Stimulated activated naive B cell treated with anti-CD40 and anti-IgM and Interleukin-4, amounts not matched to agents 10 μg/mL and 1 μg/mL and 100 μg/mL, for 72 hours (primary cell): ENCODE data around the gene LCA5.
A peak's percentile ranks its signal among the peaks of the same experiment; 100 is the strongest.
"Not testable (repeated sequence)": the region's sequence is repeated elsewhere in the genome, so short reads cannot be mapped to it uniquely, and the experiment has no call there.

ENCODE experiments used
- ATAC-seq, 2 donors: fragments of 150-1000 bp; cut with Tn5 transposase; replicated peaks; 2 replicates each; pipeline ENCODE4 v1.10.0; 2021; ENCODE audit warnings: moderate library complexity in 1 of 2
- DNase-seq: peaks from one replicate; pipeline ENCODE4 v3.0.0; 2021
- H3K27ac Mint-ChIP-seq: one replicate; pipeline ENCODE4 v1.8.0; 2022; ENCODE audit warnings: mild to moderate bottlenecking, mixed read lengths
- H3K27me3 Mint-ChIP-seq, 2 donors: one replicate each; pipeline ENCODE4 v1.8.0; 2022; ENCODE audit warnings: mixed read lengths in 2 of 2
- H3K36me3 Mint-ChIP-seq, 2 donors: one replicate each; pipeline ENCODE4 v1.8.0; 2022; ENCODE audit warnings: mixed read lengths in 2 of 2, mild to moderate bottlenecking in 1 of 2
- H3K4me1 Mint-ChIP-seq, 2 donors: one replicate each; pipeline ENCODE4 v1.8.0; 2022; ENCODE audit warnings: mixed read lengths in 2 of 2, mild to moderate bottlenecking in 1 of 2
- H3K4me3 Mint-ChIP-seq, 2 donors: one replicate each; pipeline ENCODE4 v1.8.0; 2022; ENCODE audit warnings: mild to moderate bottlenecking in 2 of 2, mixed read lengths in 2 of 2, moderate library complexity in 1 of 2
- H3K9me3 Mint-ChIP-seq, 2 donors: one replicate each; pipeline ENCODE4 v1.8.0; 2022; ENCODE audit warnings: mixed read lengths in 2 of 2, mild to moderate bottlenecking in 1 of 2

LCA5 gene

GRCh38 chr6:79536954-79537747 is at the start of gene LCA5:
Gene LCA5, minus strand, starts transcription at chr6:79537430. Its CDS starts 18,536 bp downstream, at chr6:79518894.
- peaks cover 0 to 4% of the 10 kb centered on the region in 2 donors for H3K27me3 Mint-ChIP-seq
- H3K36me3 Mint-ChIP-seq: peaks cover 2 to 4% of the 10 kb centered on the region in 2 donors
- ATAC-seq (peak; percentile 99), DNase-seq (peak; percentile 88)
- H3K4me1 Mint-ChIP-seq: no peaks in the 10 kb centered on the region
- H3K4me3 Mint-ChIP-seq: no peak within 1 kb of the TSS
- no peaks in the 10 kb centered on the region for H3K9me3 Mint-ChIP-seq
- H3K27ac Mint-ChIP-seq: no peak within 1 kb of the TSS

GRCh38 chr6:79586548-79586947 is 49.3 kb upstream of the LCA5 start:
- no peak overlapping the region for H3K27ac Mint-ChIP-seq
- H3K9me3 Mint-ChIP-seq: peaks cover 0 to 6% of the 10 kb centered on the region in 2 donors
- H3K4me3 Mint-ChIP-seq: no peak overlapping the region
- H3K36me3 Mint-ChIP-seq: no peaks in the 10 kb centered on the region
- DNase-seq (no peak), ATAC-seq (no peak)
- H3K27me3 Mint-ChIP-seq: no peaks in the 10 kb centered on the region
- no peaks in the 10 kb centered on the region for H3K4me1 Mint-ChIP-seq

GRCh38 chr6:79584332-79584731 is 47.1 kb upstream of the LCA5 start:
- Mint-ChIP-seq H3K4me1 (no peaks in the 10 kb centered on the region), H3K4me3 (no peak overlapping the region), H3K36me3 (no peaks in the 10 kb centered on the region), H3K27me3 (no peaks in the 10 kb centered on the region), H3K27ac (no peak overlapping the region), H3K9me3 (peaks cover 6 to 14% of the 10 kb centered on the region in 2 donors)
- no peak for DNase-seq
- no peak for ATAC-seq

GRCh38 chr6:79577926-79578325 is 40.7 kb upstream of the LCA5 start:
- not testable (repeated sequence) for H3K4me3 Mint-ChIP-seq, DNase-seq, H3K36me3 Mint-ChIP-seq, H3K27ac Mint-ChIP-seq, ATAC-seq, H3K27me3 Mint-ChIP-seq, H3K4me1 Mint-ChIP-seq
- H3K9me3 Mint-ChIP-seq: peaks cover 11 to 15% of the 10 kb centered on the region in 2 donors

- H3K27ac Mint-ChIP-seq: no peak overlapping the region
- DNase-seq (no peak), ATAC-seq (no peak)
- H3K27me3 Mint-ChIP-seq: no peaks in the 10 kb centered on the region
- H3K4me3 Mint-ChIP-seq: no peak overlapping the region
- peaks cover 0 to 8% of the 10 kb centered on the region in 2 donors for H3K4me1 Mint-ChIP-seq
- peaks cover 4 to 5% of the 10 kb centered on the region in 2 donors for H3K9me3 Mint-ChIP-seq
- no peaks in the 10 kb centered on the region for H3K36me3 Mint-ChIP-seq
These were observed 37.5 kb upstream of the LCA5 start for GRCh38 chr6:79574630-79575225.

- Mint-ChIP-seq H3K36me3 (no peaks in the 10 kb centered on the region), H3K4me3 (no peak overlapping the region), H3K27me3 (no peaks in the 10 kb centered on the region), H3K9me3 (peaks cover 2 to 5% of the 10 kb centered on the region in 2 donors), H3K4me1 (peaks cover 0 to 8% of the 10 kb centered on the region in 2 donors), H3K27ac (no peak overlapping the region)
- DNase-seq (no peak), ATAC-seq (no peak)
These were observed 36.9 kb upstream of the LCA5 start for GRCh38 chr6:79574174-79574573.

GRCh38 chr6:79571030-79571367 is 33.8 kb upstream of the LCA5 start:
- Mint-ChIP-seq H3K4me1 (peaks cover 0 to 8% of the 10 kb centered on the region in 2 donors), H3K27ac (no peak overlapping the region), H3K27me3 (no peaks in the 10 kb centered on the region), H3K4me3 (no peak overlapping the region), H3K36me3 (no peaks in the 10 kb centered on the region), H3K9me3 (no peaks in the 10 kb centered on the region)
- ATAC-seq (peak in 1 of 2 donors; percentile 31), DNase-seq (no peak)

GRCh38 chr6:79570129-79571029 is 33.1 kb upstream of the LCA5 start:
- H3K4me1 Mint-ChIP-seq: peaks cover 0 to 8% of the 10 kb centered on the region in 2 donors
- ATAC-seq (peak; percentile 54 to 56), DNase-seq (no peak)
- peaks cover 0 to 5% of the 10 kb centered on the region in 2 donors for H3K27me3 Mint-ChIP-seq
- no peaks in the 10 kb centered on the region for H3K9me3 Mint-ChIP-seq
- no peaks in the 10 kb centered on the region for H3K36me3 Mint-ChIP-seq
- H3K4me3 Mint-ChIP-seq: no peak overlapping the region
- H3K27ac Mint-ChIP-seq: no peak overlapping the region

- Mint-ChIP-seq H3K4me1 (peaks cover 0 to 8% of the 10 kb centered on the region in 2 donors), H3K9me3 (no peaks in the 10 kb centered on the region), H3K36me3 (no peaks in the 10 kb centered on the region), H3K4me3 (no peak overlapping the region), H3K27ac (no peak overlapping the region), H3K27me3 (peaks cover 0 to 5% of the 10 kb centered on the region in 2 donors)
- DNase-seq (no peak), ATAC-seq (no peak)
These were observed 31.8 kb upstream of the LCA5 start for GRCh38 chr6:79568996-79569395.

- H3K27ac Mint-ChIP-seq: no peak overlapping the region
- peaks cover 0 to 5% of the 10 kb centered on the region in 2 donors for H3K27me3 Mint-ChIP-seq
- no peaks in the 10 kb centered on the region for H3K36me3 Mint-ChIP-seq
- no peaks in the 10 kb centered on the region for H3K9me3 Mint-ChIP-seq
- no peaks in the 10 kb centered on the region for H3K4me1 Mint-ChIP-seq
- H3K4me3 Mint-ChIP-seq: no peak overlapping the region
- DNase-seq: no peak
- no peak for ATAC-seq
These were observed 27.4 kb upstream of the LCA5 start for GRCh38 chr6:79564636-79565035.

GRCh38 chr6:79559706-79560105 is 22.5 kb upstream of the LCA5 start:
- H3K4me3 Mint-ChIP-seq: no peak overlapping the region
- H3K9me3 Mint-ChIP-seq: no peaks in the 10 kb centered on the region
- no peak for DNase-seq
- H3K27me3 Mint-ChIP-seq: no peaks in the 10 kb centered on the region
- no peak for ATAC-seq
- no peaks in the 10 kb centered on the region for H3K4me1 Mint-ChIP-seq
- no peaks in the 10 kb centered on the region for H3K36me3 Mint-ChIP-seq
- H3K27ac Mint-ChIP-seq: no peak overlapping the region

GRCh38 chr6:79557673-79558467 is 20.6 kb upstream of the LCA5 start:
- H3K9me3 Mint-ChIP-seq: no peaks in the 10 kb centered on the region
- DNase-seq (no peak), ATAC-seq (no peak)
- H3K27ac Mint-ChIP-seq: no peak overlapping the region
- no peaks in the 10 kb centered on the region for H3K27me3 Mint-ChIP-seq
- no peaks in the 10 kb centered on the region for H3K36me3 Mint-ChIP-seq
- H3K4me3 Mint-ChIP-seq: no peak overlapping the region
- no peaks in the 10 kb centered on the region for H3K4me1 Mint-ChIP-seq

- ATAC-seq (no peak), DNase-seq (no peak)
- H3K36me3 Mint-ChIP-seq: no peaks in the 10 kb centered on the region
- no peak overlapping the region for H3K27ac Mint-ChIP-seq
- no peaks in the 10 kb centered on the region for H3K9me3 Mint-ChIP-seq
- H3K27me3 Mint-ChIP-seq: no peaks in the 10 kb centered on the region
- no peaks in the 10 kb centered on the region for H3K4me1 Mint-ChIP-seq
- H3K4me3 Mint-ChIP-seq: no peak overlapping the region
These were observed 17.1 kb upstream of the LCA5 start for GRCh38 chr6:79554305-79554704.

GRCh38 chr6:79551401-79551800 is 14.2 kb upstream of the LCA5 start:
- no peak for ATAC-seq

More at GRCh38 chr6:79551401-79551800, 14.2 kb upstream of the LCA5 start:
- Mint-ChIP-seq H3K27ac (no peak overlapping the region), H3K9me3 (no peaks in the 10 kb centered on the region), H3K36me3 (no peaks in the 10 kb centered on the region), H3K4me1 (peaks cover under 1% of the 10 kb centered on the region in 2 donors), H3K27me3 (no peaks in the 10 kb centered on the region), H3K4me3 (no peak overlapping the region)
- no peak for DNase-seq
